Dermis microvascular lymphatic vessel endothelial cell (primary cell): ENCODE measurements around the gene MTREX. TPM values are rescaled to one million over a fixed set of nuclear protein-coding genes. Genes with fewer than 3 reads are reported as not detected.

Experiments
- DNase-seq, 2 donors: peaks; one replicate each; pipeline versions ENCODE4 v3.0.0 to v3.0.0-alpha.2; 2010; ENCODE audit warnings: low read depth in 2 of 2
- total RNA-seq: library from RNA; depleted of rRNA; stranded (reverse); fragments of >200 nt; gene quantifications from 2 replicates; pipeline ENCODE4 v1.2.1, GENCODE V29; 2014

The MTREX gene
- total RNA-seq, 1 donor from 2014 or later: 49.0 TPM

DNA sequence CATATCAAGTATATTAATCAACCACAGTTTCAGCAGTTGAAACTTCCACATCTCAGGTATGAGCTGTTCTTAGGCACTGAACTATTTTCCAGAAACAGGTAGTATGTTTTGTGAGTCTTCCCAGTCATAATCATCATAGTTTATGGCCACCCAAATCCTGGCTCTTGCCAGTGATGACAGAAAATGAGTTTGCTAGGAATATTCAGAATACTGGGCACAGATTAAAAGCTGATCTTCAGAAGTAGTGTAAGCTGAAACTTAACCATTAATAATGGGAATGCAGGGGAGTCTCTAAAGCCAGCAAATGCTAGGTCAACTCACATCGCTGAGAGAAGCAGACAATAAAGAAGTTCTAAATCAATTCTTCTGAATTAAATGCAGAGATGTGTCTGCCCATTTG lies 162.5 kb downstream of the MTREX start:
- DNase-seq: no peak

DNA sequence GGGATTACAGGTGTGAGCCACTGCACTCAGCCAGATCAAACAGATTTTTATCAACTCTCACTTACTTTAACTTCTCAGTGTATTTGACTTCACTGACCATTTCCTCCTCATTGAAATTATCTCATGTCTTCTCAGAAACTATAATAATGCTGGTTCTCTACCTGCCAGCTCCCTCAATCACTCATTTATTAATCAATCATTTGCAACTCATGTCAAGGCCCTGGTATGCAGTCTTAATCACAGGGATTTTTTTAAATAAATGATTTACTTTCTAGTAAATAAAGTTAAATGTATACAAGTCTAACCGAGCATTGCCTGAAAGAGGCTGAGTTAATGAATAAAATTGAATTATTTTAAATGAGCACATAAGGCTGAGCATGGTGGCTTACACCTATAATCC lies 163.7 kb downstream of the MTREX start:
- no peak for DNase-seq

DNA sequence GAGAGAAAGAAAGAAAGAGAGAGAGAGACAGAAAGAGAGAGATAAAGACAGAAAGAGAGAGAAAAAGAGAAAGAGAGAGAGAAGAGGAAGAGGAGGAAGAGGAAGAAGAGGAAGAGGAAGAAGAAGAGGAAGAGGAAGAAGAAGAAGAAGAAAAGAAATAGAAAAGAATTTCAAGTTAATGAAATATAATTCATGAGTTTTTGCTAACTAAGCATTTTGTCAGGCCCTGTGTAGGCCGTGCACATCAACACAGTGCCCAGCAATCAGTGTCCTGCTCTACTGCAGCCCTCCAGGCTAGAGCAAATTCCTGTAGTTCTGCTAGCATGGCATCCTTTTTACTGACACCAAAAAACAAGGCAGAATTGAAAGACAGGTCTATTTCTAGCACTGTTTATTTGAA lies 164.9 kb downstream of the MTREX start:
- DNase-seq: no peak

Other genes starting within 250 kb of the MTREX start
- gene GZMA, start 205.3 kb upstream of the MTREX start, total RNA-seq: 0.13 TPM in 2 replicates
- 6.7 and 12.6 TPM in 2 replicates for gene GPX8, start 147.8 kb upstream of the MTREX start, total RNA-seq
- gene CDC20B, start 134.8 kb upstream of the MTREX start, total RNA-seq: not detected in 2 replicates
- not detected in 2 replicates for gene MCIDAS, start 80.7 kb upstream of the MTREX start, total RNA-seq
- gene CCNO, start 74.4 kb upstream of the MTREX start, total RNA-seq: under 0.01 TPM in 1 of 2 replicates, not detected in the other
- 14.8 and 17.8 TPM in 2 replicates for gene DHX29, start 295 bp upstream of the MTREX start, total RNA-seq
- gene PLPP1, start 227.0 kb downstream of the MTREX start, total RNA-seq: 181 and 391 TPM in 2 replicates